Medulla oblongata (tissue), 1 donor: ENCODE measurements around the gene GRAMD2A.
A peak's percentile ranks its signal among the peaks of the same experiment; 100 is the strongest.
"Not testable (repeated sequence)": the region's sequence is repeated elsewhere in the genome, so short reads cannot be mapped to it uniquely, and the experiment has no call there.

Source experiments
- DNase-seq: peaks from one replicate; pipeline ENCODE4 v3.0.0-alpha.2; 2015; ENCODE audit errors: extremely low spot score

GRAMD2A gene

DNA sequence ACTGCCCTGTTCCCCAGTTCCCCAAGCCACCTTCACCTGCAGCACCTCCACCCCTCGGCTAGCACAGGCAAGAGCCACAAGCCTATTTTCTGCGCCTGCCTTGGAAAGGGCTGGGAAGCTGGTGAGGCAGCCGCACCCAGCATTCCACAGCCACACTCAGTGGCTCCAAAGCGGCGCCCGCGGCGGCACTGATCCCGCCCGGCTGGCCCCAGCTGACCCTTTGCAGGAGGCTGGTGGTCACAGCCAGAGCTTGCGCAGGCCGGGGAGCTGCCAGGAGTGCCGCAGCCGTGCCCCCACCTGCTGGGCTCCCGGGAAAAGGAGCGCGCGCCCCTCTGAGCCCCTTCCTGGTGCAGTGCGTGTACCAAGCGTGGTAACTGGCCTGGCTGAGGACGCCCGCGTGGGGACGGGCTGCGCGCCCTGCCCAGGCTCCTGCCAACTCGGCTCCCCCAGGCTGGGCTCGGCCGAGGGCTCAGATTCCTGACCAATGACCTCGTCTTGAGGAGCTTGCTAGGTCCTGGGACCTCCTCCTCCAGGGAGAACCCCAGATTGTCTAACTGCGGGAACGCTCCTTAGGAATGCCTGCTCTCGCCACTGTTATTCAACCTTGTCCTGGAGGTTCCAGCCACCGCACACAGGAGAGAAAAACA, 13.3 kb downstream of the GRAMD2A start:
- DNase-seq: no peak

DNA sequence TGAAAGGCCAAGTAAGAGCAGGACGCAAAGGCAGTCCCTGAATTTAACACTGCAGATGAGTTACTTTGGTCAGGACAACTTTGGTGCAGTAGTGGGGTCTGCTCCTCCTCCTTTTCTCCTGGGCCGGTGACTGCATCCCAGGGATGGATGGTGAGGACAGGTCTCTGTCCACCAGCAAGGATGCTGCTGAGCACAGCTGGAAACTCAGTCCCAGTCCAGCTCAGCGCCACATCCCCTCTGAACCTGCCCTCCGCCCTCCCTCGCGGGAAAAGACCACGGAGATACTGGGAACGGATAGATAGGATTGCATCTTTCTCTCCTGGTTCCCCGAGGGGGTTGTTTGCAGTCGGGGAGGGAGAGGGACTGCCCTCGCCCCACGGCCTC, 13.8 kb downstream of the GRAMD2A start:
- no peak for DNase-seq

DNA sequence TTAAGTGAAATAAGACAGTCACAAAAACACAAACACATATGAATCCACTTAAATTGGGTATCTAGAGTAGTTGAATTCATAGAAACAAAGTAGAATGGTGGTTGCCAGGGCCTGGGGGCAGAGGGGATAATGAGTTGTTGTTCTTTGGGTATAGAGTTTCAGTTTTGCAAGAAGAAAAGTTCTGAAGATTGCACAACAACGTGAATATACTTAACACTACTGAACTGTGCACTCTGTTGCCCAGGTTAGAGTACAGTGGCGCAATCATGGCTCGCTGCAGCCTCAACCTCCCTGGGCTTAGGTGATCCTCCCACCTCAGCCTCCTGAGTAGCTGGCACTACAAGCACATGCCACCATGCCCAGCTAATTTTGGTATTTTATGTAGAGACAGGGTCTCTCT, 14.9 kb downstream of the GRAMD2A start:
- no peak for DNase-seq

DNA sequence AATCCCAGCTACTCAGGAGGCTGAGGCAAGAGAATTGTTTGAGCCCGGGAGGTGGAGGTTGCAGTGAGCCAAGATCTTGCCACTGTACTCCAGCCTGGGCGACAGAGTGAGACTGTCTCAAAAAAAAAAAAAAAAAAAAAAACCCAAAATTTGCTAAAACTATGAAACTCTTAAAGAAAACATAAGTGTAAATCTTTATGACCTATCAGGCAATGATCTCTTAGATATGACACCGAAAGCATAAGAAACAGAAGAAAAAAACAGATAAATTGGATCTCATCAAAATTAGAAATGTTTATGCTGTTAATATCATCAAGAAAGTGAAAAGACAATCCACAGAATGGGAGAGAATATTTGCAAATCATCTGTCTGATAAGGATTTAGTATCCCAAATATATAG, 15.3 kb downstream of the GRAMD2A start:
- no peak for DNase-seq

DNA sequence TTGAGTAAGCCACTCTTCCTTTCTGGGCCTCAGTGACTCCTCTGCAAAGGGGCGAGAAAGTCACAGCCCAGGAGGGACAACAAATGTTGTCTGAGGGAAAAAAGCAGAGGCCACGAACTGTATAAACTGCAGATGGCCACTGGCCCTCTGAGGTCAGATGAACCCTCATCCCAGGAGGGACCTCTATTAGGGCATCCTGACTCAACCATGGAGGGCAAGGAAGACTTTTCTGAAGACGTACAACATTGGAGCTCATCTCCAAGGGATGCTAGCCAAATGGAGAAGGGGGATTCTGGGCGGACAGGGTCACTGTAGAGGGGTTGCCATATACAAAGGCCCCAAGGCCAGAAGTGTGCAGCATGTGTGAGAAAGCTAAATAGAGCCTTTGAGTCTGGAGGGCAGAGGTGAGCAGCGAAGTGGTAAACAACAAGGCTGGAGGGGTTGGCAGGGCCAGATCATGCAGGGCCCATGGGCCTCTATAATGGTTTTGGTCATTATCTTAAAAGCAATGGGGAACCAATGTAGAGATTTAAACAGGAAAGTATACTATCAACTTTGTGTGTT, 16.7 kb downstream of the GRAMD2A start:
- no peak for DNase-seq

DNA sequence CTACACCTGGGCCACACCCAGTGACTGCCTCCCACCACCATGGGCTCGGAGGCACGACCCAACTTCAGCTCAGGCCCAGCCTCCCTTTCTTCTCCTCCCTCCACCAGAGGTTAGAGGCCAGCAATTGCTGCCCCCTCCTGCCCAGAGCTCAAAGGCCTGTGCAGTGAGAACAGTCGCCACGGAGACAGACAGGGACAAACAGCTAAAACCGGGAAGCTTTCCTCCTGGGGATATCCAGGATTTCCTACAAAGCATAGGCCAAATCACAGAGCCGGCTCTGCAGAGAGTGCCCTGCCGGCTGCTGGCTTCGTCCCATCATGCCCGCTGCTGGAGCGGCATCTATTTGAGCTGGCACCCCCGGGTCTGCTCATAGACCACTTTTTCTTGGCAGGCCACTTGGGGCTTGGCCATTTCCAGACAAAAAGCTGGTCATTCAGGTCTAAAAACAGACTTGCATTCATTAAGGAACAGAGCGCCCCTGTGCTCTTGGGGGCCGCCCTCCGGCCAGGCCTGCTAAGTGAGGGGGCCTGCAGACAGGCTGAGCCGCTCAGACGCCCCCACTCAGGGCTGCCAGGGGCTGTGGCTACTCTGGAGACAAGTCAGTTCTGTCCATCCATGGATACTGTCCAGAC, 17.5 kb downstream of the GRAMD2A start:
- DNase-seq: peak; percentile 92

DNA sequence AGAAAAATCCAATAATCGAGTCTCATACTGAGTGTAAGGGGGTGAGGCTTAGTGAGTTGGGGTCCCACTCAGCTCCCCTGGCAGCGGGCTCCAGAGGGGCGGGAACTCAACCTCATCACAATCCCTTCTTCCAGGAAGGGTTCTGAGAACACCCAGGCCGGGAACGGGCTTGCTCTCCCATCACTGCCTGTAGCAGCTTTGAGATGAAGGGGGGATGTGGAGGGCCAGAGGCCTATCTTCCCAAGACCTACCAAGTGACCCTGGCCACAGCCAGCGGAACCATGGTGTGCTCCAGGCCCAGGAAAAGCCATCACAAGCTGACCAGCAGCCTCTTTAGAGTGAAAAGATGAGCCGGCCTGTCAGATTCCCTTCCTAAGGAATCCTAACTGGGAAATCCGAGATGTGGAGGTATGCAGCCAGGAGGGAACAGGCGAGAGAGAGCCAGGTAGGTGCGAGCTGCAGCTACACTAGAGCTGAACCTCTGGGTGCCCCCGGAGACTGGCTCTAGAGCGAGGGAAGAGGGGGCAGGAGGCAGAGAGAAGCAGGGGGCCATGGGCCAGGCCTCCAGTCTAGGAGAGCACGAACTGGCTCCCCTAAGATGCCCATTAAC, 18.5 kb downstream of the GRAMD2A start:
- DNase-seq: no peak

DNA sequence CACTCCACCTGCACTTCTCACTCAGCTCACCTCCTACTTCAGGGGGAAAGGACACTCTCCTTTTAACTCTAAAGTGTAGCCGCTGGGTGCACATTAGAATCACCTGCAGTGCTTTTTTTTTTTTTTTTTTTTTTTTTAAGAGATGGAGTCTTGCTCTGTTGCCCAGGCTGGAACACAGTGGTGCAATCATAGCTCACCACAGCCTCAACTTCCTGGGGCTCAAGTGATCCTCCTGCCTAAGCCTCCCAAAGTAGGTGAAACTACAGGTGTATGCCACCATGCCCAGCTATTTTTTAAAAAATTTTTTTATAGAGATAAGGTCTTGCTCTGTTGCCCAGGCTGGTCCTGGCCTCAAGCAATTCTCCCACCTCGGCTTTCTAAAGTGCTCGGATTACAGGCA, 20.8 kb downstream of the GRAMD2A start:
- no peak for DNase-seq

DNA sequence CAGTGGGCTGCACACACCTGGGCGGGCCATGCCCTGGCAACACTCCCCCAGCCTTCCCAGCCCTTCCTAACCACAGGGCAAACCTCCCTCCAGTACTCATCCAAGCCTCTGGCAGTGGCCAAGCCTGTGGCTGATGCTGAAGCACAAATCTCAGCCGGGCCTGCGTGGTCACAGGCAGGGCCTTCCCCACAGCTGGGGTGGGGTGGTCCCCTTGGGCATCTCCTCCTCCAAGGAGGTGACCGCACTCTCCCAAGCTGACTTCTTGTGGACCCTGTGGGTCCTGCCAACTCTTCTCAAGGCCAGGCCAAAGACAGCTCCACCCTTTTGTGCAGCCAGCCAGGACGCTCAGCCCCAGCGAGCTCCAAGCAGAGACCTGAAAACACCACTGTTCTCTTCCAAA, 21.4 kb downstream of the GRAMD2A start:
- peak; percentile 50 for DNase-seq

DNA sequence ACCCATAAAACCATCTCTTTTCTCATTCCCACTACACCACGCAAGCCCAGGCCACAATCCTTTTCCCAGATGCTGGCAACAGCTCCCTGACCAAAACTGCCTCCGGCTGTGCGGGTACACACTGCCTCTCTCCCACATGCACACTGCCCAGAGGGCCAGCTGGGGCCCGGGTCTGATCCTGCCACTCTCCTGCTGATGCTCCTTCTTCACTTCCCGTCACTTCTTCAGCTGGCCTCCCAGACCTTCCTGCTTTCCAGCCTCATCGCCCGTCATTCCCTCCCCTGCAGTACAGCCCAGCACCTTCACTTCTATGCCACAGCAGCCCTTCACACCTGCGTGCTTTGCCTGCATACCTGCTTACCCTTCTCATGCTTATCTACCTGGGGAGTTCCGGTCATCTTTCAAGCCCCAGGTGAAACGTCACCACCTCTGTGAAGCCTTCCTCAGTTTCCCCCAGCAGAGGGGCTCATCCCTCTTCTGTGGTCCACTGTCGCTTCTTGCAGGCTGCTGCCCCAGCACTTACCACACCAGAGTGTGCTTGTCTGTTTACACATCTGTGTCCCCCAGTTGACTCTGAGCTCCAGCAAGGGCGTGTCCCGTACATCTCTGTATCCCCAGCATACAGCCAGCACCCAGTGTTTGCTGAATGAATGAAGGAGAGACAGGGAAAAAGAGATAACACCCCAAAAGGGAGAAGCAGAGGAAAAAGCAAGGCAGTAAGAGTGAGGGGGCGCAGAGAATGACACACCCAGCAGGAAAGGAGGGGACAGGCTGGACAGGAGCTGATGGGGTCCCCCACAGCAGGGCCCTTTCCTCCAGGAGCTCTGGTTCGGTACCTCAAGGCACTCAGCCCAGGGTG, 22.2 kb downstream of the GRAMD2A start:
- no peak for DNase-seq

DNA sequence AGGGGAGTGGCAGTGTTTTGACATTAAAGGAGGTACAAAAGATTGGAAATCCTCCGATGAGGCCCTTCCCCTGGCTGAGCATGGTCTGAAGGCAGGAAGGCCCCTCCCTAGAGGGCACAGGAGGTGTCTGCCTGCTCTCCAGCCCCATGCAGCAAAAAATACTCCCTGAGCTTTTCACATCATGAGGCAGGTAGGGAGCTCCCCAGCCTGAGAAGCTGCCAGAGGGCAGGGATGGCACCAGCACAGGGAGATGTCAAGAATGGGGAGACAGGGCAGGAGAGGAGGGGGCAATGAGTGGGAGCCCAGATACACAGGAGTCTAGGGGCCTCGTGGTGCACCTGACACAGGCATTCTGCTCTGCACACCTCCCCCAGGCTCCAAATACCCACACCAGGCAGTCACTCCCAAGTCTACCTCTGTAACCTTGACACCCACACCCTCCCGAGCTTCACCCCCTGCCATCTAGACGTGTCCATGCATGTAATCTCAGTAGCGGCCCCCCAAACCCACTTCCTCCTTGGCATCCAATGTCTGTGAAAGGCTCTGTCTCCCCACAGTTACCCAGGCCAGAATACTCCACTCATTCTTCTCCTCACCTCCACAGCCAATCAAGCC, 22.9 kb downstream of the GRAMD2A start:
- no peak for DNase-seq

DNA sequence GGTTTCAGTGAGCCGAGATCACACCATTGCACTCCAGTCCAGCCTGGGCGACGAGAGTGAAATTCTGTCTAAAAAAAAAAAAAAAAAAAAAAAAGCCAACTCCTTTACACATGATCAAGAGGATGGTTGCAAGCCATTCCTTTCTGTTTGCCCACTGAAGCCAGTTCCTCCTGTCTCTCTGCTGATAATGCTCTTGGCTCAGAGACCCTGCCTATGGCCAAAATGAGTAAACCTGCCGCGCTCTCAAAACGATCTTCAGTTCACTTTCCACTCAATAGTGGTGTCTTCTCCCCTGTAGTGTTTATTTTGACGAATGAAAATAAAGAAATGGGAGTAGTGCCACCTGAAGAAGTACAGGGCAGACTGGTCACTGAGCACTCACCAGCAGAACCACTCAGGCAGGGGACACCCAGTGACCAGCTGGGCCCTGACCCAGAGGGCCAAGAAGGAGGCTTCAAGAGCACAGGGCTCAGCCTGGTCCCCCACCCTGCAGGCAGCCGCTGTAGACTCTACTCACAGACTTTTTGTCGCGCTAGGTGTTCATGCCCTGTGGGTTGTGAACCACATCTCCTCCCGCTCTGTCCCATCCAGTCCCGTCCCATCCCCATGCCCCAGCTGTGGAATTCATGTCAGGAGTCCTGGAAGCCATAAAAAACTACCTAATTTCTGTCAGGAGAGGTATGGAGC, 23.6 kb downstream of the GRAMD2A start:
- no peak for DNase-seq

DNA sequence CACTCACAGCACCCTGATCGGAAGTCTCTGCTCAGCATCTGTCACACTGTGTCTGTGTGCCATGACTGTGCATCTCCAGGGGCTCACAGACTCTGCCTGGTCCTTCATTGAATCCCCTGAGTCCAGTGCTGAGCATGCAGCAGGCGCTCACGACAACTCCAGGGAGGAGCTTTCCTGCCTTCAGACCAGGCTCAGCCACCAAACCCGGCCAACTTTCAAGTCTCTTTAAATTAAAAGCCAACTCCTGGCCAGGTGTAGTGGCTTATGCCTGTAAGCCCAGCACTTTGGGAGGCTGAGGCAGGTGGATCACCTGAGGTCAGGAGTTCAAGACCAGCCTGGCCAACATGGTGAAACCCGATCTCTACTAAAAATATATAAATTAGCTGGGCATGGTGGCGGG, 24.2 kb downstream of the GRAMD2A start:
- no peak for DNase-seq

DNA sequence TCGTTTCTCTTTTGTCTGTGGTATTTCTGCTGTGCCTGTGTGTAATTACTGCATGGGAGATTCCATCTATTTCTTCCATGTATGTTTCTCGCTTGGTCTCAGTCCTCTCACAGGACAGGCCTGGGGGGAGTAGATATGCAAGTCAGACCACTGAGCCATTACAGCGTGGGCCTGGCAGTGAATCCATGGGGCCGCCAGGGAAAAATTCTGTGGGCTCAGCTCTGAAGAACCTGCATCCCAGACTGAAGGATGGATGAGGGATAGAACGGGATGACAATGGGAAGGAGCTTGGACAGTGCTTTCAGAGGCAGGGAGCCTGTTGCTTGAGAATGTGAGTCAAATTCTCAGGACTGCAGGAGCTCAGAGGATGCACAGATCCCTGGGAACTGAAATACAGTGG, 24.8 kb downstream of the GRAMD2A start:
- no peak for DNase-seq

DNA sequence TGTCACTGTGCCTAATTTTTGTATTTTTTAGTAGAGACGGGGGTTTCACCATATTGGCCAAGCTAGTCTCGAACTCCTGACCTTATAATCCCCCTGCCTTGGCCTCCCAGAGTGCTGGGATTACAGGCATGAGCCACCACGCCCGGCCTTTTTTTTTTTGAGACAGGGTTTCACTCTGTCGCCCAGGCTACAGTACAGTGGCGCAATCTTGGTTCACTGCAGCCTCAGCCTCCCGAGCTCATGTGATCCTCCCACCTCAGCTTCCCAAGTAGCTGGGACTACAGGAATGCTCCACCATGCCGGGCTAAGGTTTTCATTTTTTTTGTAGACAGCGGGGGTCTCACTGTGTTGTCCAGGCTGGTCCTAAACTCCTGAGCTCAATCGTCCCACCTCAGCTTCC, 25.6 kb downstream of the GRAMD2A start:
- not testable (repeated sequence) for DNase-seq

DNA sequence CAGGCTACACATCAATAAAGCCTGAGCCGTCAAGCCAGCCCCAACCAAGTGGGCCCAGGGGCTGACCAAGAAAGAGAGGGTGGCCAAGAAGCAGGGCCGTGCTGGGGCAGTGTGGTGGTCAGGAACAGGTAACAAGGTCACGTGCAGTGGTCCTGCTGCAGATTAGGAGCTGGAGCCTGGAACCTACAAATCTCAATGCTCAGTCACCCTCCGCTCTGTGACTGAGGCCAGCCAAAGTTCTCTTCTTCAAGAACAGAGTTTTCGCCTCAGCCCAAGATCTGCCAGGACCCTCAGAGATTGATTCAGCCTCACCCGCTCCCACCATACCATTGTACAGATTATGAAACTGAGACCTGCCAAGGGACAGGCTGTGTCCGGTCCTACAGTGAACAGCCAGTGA, 26.9 kb downstream of the GRAMD2A start:
- no peak for DNase-seq

DNA sequence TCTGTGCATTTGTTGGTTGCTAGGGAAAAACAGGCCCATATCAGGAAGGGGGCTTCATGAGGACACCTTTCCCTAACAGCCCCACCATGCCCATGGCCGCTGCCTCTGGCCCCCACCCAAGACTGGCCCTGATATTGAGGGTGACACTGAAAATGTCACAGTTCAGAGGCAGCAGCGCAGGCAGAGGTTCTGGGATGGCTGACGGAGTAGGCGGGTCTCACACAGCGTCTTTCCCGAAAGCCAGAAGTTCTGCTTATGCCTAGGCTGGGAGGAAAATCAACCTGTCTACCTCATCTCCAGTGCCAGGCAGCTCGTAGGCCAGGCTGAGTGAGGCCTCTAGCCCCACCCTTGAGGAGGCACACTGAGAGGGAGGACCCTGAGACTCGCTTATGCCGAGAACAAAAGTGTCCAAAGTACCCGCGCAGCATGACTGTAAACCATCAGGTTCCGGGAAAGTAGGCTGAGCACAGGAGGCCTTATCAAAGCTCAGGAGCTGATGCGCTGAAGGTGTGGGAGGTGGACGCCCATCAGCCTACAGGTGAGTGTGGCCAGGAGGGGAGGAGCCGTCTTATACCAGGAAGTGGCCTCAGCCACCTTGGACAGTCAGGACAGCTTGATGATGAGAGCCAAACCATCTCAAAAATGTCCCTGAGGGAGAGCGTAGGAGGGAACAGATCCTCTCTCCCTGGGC, 27.5 kb downstream of the GRAMD2A start:
- no peak for DNase-seq

DNA sequence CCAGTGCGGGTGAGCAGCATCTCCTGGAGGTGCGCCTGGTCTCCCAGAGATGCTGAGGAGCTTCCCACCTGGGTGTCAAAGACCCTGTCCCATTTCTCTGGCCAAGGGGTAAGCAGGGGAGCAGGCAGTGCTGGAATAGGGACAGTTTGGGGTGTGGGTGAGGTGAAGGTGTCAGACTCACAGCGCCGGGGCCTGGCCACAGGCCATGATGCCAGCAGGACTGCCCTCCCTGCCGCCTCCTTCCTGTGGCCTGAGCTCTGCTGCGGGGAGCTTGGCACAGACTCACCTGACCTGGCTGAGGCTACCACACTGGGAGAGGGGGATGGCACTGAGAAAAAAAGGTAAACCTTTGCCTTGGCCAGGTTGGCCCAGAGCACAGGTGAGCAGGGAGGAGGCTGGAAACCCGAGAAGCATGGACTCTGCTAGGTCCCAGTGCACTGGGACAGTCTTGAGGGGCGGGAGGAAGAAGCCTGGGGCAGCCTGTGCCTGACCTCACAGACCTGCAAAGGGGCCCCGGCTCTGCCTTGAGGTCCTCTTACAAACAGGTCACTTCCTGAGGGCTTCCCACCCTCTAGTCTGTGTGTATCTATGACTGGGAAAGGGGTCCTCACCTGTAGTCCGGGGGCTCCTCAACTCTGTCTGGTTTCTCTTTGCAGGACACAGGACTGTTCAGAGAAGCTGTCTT, 28.2 kb downstream of the GRAMD2A start:
- no peak for DNase-seq

DNA sequence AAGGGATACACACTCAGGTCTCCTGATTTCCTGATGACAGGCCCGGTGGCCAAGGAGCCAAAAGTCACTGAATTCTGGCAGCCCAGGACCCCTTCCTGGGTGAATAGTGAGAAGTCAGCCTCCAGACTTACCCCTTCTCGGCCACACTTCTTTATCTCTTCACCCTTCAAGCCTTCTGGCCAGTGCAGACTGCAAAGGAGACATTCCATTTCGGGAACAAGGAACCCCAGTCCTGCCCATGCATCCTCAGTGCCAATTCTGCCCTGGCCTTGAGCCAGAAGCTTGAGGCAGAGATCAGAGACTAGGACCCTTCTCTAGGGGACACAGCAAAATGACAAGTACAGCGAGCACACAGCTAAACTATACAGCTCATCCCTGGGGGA, 28.8 kb downstream of the GRAMD2A start:
- no peak for DNase-seq
